ENCODE measurements around the gene CPEB3.
"Not testable (repeated sequence)": the region's sequence is repeated elsewhere in the genome, so short reads cannot be mapped to it uniquely, and the experiment has no call there.

Gene CPEB3

DNA sequence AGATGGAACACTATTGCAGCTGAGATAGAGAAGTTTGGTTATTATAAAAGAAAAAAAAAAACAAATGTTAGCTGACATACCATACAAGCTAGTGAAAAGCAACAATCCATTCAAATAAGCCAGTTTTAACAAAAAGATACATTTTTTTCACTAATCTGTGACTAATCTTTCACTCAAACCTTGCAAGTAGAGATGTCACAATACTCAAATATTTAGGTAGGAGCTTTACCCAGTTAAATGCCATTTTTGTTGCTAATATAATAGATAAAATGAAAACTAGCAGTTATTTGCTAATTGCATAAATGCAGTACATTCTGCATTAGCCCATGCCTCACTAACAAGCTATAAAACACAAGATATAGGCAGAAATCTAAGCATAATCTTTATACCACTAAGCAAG is 243.7 kb downstream of the CPEB3 start:
- Histone ChIP-seq H3K9ac (ENCODE audit: low read length) (no peak overlapping the region), H3K4me1 (ENCODE audit: control insufficient read depth, low read depth, low read length) (peaks cover 6% of the 10 kb centered on the region), H3K4me3 (ENCODE audit: low read length) (no peak overlapping the region), H3K9me3 (ENCODE audit: control insufficient read depth, low read depth, low read length) (no peaks in the 10 kb centered on the region), H3K36me3 (ENCODE audit: control insufficient read depth, low read depth, low read length) (no peaks in the 10 kb centered on the region), H3K27ac (ENCODE audit: low read length) (no peak overlapping the region), H3K27me3 (ENCODE audit: control insufficient read depth, insufficient read depth, low read length) (no peaks in the 10 kb centered on the region)

DNA sequence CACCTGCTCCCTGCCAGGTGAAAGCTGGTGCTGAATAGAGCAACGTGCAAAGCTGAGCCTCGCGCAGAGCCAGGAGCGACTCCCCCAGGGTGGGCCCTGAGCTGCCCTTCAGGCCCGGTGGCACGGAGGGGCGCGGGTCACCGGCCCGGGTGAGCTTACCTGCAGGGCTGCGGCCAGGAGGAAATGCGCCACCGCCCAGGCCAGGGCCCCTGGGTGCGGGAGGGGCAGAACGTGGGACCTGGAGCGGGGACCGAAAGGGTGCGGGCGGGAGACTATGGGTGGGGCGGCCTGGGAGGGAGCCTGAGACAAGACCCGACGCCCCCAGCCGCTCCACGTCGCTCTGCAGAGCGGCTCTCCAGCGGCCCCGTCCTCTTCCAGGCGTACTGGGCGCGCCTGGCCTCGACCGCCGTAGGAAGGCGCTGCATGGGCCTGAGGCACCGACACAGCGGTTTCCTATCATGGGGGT is 245.2 kb downstream of the CPEB3 start:
- H3K27me3 ChIP-seq (ENCODE audit: control insufficient read depth, insufficient read depth, low read length) = no peaks in the 10 kb centered on the region
- H3K36me3 ChIP-seq (ENCODE audit: control insufficient read depth, low read depth, low read length) = no peaks in the 10 kb centered on the region
- no peak overlapping the region for H3K27ac ChIP-seq (ENCODE audit: low read length)
- H3K4me3 ChIP-seq (ENCODE audit: low read length) = no peak overlapping the region
- H3K9me3 ChIP-seq (ENCODE audit: control insufficient read depth, low read depth, low read length) = no peaks in the 10 kb centered on the region
- no peak overlapping the region for H3K9ac ChIP-seq (ENCODE audit: low read length)
- H3K4me1 ChIP-seq (ENCODE audit: control insufficient read depth, low read depth, low read length) = peaks cover 6% of the 10 kb centered on the region

DNA sequence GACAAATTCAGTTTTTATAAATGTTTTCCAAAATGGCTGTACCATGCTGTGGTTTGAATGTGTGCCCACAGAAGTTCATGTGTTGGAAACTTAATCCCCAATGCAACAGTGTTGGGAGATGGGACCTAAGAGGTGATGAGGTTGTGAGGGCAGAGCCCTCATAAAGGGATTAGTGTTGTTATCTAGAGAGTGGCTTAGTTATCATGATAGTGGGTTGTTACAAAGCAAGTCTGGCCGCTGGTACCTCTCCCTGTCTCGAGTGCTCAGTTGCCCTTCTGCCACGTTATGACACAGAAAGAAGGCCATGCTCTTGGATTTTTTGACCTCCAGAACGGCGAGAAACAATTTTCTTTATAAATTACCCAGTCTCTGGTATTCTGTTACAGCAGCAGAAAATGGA is 248.3 kb downstream of the CPEB3 start:
- Histone ChIP-seq H3K27me3 (ENCODE audit: control insufficient read depth, insufficient read depth, low read length) (no peaks in the 10 kb centered on the region), H3K36me3 (ENCODE audit: control insufficient read depth, low read depth, low read length) (no peaks in the 10 kb centered on the region), H3K9ac (ENCODE audit: low read length) (no peak overlapping the region), H3K9me3 (ENCODE audit: control insufficient read depth, low read depth, low read length) (no peaks in the 10 kb centered on the region), H3K4me1 (ENCODE audit: control insufficient read depth, low read depth, low read length) (peaks cover 6% of the 10 kb centered on the region), H3K27ac (ENCODE audit: low read length) (no peak overlapping the region), H3K4me3 (ENCODE audit: low read length) (no peak overlapping the region)

DNA sequence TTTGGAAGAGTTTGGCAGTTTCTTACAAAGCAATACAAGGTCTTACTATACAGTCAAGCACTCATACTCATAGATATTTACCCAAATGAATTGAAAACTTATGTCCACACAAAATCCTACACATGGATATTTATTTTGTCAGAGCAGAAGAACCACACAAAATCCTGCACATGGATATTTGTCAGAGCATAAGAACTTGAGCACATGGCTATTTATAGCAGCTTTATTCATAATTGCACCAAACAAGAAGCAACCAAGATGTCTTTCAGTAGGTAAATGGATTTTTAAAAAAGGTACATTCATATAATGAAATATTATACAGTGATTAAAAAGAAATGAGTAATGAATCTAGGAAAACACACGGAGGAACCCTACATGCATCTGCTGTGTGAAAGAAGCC is 251.9 kb downstream of the CPEB3 start:
- Histone ChIP-seq H3K27me3 (ENCODE audit: control insufficient read depth, insufficient read depth, low read length) (no peaks in the 10 kb centered on the region), H3K4me1 (ENCODE audit: control insufficient read depth, low read depth, low read length) (peaks cover 6% of the 10 kb centered on the region), H3K27ac (ENCODE audit: low read length) (no peak overlapping the region)

DNA sequence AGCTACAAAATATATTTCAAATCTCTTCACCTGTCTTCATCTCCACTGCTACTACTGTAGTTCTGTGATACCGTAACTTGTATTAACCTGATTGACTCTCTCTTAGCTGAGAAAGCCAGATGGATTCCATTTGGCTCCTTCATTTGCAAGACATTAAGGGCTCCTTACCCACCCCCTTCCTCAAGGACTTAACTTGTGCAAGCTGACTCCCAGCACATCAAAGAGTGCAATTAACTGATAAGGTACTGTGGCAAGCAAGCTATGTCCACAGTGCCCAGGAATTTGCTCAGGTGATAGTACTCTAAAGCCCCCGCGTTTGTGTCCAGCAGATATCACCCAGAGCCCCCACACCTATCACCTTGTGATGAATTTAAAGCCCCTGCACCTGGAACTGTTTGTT is 257.8 kb downstream of the CPEB3 start:
- not testable (repeated sequence) for H3K27me3 ChIP-seq (ENCODE audit: control insufficient read depth, insufficient read depth, low read length); H3K9me3 ChIP-seq (ENCODE audit: control insufficient read depth, low read depth, low read length); H3K9ac ChIP-seq (ENCODE audit: low read length); H3K27ac ChIP-seq (ENCODE audit: low read length); H3K4me3 ChIP-seq (ENCODE audit: low read length)
- H3K36me3 ChIP-seq (ENCODE audit: control insufficient read depth, low read depth, low read length) = peaks cover 21% of the 10 kb centered on the region
- H3K4me1 ChIP-seq (ENCODE audit: control insufficient read depth, low read depth, low read length) = peaks cover 14% of the 10 kb centered on the region

More for the DNA sequence above, 251.9 kb downstream of the CPEB3 start:
- H3K9ac ChIP-seq (ENCODE audit: low read length) = no peak overlapping the region
- H3K36me3 ChIP-seq (ENCODE audit: control insufficient read depth, low read depth, low read length) = no peaks in the 10 kb centered on the region
- H3K9me3 ChIP-seq (ENCODE audit: control insufficient read depth, low read depth, low read length) = no peaks in the 10 kb centered on the region
- H3K4me3 ChIP-seq (ENCODE audit: low read length) = no peak overlapping the region

DNA sequence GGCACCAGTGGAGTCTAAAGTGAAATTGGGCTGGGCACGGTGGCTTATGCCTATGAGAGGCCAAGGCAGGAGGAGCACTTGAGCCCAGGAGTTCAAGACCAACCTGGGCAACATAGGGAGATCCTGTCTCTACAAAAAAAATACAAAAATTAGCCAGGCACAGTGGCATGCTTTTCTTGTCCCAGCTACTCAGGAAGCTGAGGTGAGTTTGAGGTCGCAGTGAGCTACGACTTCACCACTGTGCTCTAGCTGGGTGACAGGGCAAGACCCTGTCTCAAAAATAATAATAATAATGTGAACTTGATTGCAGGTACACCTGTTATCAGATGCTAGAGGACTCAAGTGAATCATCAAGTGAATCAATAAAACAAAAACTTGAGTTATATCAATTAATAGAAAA is 259.3 kb downstream of the CPEB3 start:
- H3K4me3 ChIP-seq (ENCODE audit: low read length) = no peak overlapping the region
- no peaks in the 10 kb centered on the region for H3K27me3 ChIP-seq (ENCODE audit: control insufficient read depth, insufficient read depth, low read length)
- no peaks in the 10 kb centered on the region for H3K9me3 ChIP-seq (ENCODE audit: control insufficient read depth, low read depth, low read length)
- H3K36me3 ChIP-seq (ENCODE audit: control insufficient read depth, low read depth, low read length) = peaks cover 36% of the 10 kb centered on the region
- peaks cover 14% of the 10 kb centered on the region for H3K4me1 ChIP-seq (ENCODE audit: control insufficient read depth, low read depth, low read length)
- H3K27ac ChIP-seq (ENCODE audit: low read length) = no peak overlapping the region
- H3K9ac ChIP-seq (ENCODE audit: low read length) = no peak overlapping the region

DNA sequence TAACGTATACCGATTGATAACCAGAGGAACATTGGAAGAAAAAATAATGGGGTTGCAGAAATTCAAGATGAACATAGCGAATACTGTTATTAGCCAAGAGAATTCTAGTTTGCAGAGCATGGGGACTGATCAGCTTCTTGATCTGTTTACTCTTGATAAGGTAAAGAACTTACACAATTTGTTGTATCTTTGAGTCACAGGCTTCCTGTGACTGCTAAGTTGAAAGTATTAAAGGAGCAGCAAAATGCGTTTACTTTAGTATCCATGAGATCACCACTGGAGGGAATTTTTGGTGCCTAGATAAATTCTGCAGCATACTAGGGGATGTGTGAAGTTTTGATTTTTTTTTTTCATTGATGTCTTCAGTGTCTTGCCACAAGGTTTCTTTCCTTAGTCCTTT is 263.7 kb downstream of the CPEB3 start:
- Histone ChIP-seq H3K36me3 (ENCODE audit: control insufficient read depth, low read depth, low read length) (peaks cover 68% of the 10 kb centered on the region), H3K4me3 (ENCODE audit: low read length) (no peak overlapping the region), H3K9me3 (ENCODE audit: control insufficient read depth, low read depth, low read length) (no peaks in the 10 kb centered on the region), H3K27ac (ENCODE audit: low read length) (no peak overlapping the region), H3K4me1 (ENCODE audit: control insufficient read depth, low read depth, low read length) (peaks cover under 1% of the 10 kb centered on the region), H3K27me3 (ENCODE audit: control insufficient read depth, insufficient read depth, low read length) (no peaks in the 10 kb centered on the region), H3K9ac (ENCODE audit: low read length) (no peak overlapping the region)

DNA sequence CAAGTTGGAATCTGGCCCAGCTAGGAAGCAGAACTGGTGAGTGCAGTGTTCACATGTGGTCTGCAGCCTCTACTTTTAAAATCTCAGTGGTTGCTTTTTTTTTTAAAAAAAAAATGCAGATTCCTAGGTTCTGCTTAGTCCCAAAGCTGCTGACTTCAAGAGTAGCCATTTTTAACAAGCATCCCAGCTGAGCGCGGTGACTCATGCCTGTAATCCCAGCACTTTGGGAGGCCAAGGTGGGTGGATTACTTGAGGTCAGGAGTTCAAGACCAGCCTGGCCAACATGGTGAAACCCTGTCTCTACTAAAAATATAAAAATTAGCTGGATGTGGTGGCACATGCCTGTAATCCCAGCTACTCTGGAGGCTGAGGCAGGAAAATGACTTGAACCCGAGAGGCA is 265.5 kb downstream of the CPEB3 start:
- H3K27ac ChIP-seq (ENCODE audit: low read length); H3K4me3 ChIP-seq (ENCODE audit: low read length); H3K9ac ChIP-seq (ENCODE audit: low read length); H3K27me3 ChIP-seq (ENCODE audit: control insufficient read depth, insufficient read depth, low read length); H3K9me3 ChIP-seq (ENCODE audit: control insufficient read depth, low read depth, low read length); H3K4me1 ChIP-seq (ENCODE audit: control insufficient read depth, low read depth, low read length): not testable (repeated sequence)
- peaks cover 76% of the 10 kb centered on the region for H3K36me3 ChIP-seq (ENCODE audit: control insufficient read depth, low read depth, low read length)

DNA sequence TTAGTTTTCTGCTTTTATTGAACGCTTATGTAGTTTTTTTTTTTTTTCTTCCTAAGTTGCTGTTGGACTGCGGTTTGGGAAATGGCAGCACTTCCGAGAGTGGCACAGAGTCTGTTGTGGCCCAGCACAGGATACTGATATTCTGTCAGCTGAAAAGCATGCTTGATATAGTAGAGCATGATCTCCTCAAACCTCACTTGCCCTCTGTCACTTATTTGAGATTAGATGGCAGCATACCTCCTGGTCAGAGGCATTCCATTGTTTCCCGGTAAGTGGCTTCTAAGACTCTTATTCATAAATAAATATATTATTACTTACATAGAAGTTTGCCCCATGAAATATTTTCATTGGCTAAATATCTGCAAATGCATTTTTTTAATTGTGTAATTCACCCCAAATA is 266.2 kb downstream of the CPEB3 start:
- no peaks in the 10 kb centered on the region for H3K27me3 ChIP-seq (ENCODE audit: control insufficient read depth, insufficient read depth, low read length)
- no peak overlapping the region for H3K27ac ChIP-seq (ENCODE audit: low read length)
- no peaks in the 10 kb centered on the region for H3K9me3 ChIP-seq (ENCODE audit: control insufficient read depth, low read depth, low read length)
- H3K4me1 ChIP-seq (ENCODE audit: control insufficient read depth, low read depth, low read length) = no peaks in the 10 kb centered on the region
- H3K36me3 ChIP-seq (ENCODE audit: control insufficient read depth, low read depth, low read length) = peaks cover 78% of the 10 kb centered on the region
- no peak overlapping the region for H3K9ac ChIP-seq (ENCODE audit: low read length)
- no peak overlapping the region for H3K4me3 ChIP-seq (ENCODE audit: low read length)

DNA sequence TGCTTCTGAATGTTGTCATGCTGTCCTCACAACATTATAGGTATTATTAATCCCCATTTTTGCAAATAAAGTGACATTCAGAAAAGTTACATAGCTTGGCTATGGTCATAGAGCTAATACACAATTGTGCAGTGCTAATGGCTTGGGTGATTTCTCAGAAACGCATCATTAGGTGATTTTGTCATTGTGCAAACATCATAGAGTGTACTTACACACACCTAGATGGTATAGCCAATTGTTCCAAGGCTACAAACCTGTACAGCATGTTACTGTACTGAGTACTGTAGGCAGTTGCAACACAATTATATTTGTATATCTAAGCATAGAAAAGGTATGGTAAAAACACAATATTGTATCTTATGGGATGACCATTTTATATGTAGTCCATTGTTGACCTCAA is 276.3 kb downstream of the CPEB3 start:
- Histone ChIP-seq H3K27me3 (ENCODE audit: control insufficient read depth, insufficient read depth, low read length) (no peaks in the 10 kb centered on the region), H3K9ac (ENCODE audit: low read length) (no peak overlapping the region), H3K9me3 (ENCODE audit: control insufficient read depth, low read depth, low read length) (no peaks in the 10 kb centered on the region), H3K27ac (ENCODE audit: low read length) (no peak overlapping the region), H3K4me3 (ENCODE audit: low read length) (no peak overlapping the region), H3K4me1 (ENCODE audit: control insufficient read depth, low read depth, low read length) (no peaks in the 10 kb centered on the region), H3K36me3 (ENCODE audit: control insufficient read depth, low read depth, low read length) (peaks cover 68% of the 10 kb centered on the region)

DNA sequence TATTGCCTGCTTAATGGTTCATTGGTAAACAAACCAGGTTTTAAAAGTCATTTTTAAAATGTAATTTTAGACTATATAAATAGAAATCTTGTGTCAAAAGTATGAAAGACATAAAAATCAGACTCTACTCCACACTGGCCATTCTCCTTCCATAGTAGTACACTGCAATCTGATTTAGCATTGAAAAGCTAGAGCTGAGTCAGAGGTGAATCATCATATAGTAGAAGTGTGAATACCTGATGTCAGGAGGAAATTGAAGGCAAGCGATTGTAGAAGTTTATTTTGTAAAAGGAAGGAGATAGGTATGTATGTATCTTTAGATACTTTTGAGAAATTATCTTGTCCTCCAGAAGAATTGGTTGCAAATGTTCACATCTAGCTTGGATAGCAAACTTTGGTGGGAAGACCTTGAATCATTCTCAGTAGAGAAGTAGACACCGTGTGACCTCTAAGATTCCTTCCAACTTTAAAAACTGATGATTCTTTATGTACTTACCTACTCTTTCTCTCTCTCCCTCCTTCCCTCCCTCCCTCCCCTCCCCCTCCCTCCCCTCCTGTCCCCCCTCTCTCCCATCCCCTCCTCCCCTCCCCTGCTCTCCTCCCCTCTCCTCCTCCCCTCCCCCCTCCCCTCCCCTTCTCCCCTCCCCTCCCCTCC is 279.2 kb downstream of the CPEB3 start:
- peaks cover 57% of the 10 kb centered on the region for H3K36me3 ChIP-seq (ENCODE audit: control insufficient read depth, low read depth, low read length)
- H3K9me3 ChIP-seq (ENCODE audit: control insufficient read depth, low read depth, low read length) = no peaks in the 10 kb centered on the region
- no peak overlapping the region for H3K27ac ChIP-seq (ENCODE audit: low read length)
- H3K9ac ChIP-seq (ENCODE audit: low read length) = no peak overlapping the region
- no peaks in the 10 kb centered on the region for H3K4me1 ChIP-seq (ENCODE audit: control insufficient read depth, low read depth, low read length)
- no peak overlapping the region for H3K4me3 ChIP-seq (ENCODE audit: low read length)
- H3K27me3 ChIP-seq (ENCODE audit: control insufficient read depth, insufficient read depth, low read length) = no peaks in the 10 kb centered on the region

DNA sequence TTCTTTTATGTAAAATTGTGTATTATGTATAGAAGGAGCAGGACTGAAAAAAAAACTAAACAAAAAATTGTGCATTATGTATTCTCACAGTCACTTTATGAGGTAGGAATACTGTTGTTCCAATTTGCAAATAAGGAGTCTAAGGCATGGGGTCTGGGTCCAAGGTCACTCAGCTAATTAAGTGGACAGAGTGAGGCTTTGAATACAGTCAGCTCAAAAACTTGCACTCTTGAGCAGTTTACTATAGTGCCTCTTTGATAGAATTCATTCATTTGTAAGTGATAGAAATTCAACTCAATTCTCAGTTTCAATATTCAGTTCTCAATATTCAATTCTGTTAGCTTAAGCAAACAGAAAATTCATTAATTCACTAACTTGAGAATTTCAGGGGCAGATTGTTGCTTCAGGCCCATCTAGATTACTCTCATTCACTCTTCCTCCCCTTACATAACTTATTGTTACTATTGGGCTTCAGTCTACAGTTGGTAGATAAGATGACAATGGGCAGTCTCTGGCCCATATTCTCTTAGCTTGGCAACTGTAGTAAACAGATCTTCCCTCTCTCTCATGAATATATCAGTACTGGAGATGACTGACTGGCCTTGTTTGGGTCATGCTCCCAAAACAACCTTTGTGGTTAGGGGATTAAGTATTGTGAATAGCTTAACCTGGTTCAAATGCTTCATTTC is 280.7 kb downstream of the CPEB3 start:
- Histone ChIP-seq H3K27ac (ENCODE audit: low read length) (no peak overlapping the region), H3K9ac (ENCODE audit: low read length) (no peak overlapping the region), H3K36me3 (ENCODE audit: control insufficient read depth, low read depth, low read length) (peaks cover 56% of the 10 kb centered on the region), H3K4me1 (ENCODE audit: control insufficient read depth, low read depth, low read length) (no peaks in the 10 kb centered on the region), H3K27me3 (ENCODE audit: control insufficient read depth, insufficient read depth, low read length) (no peaks in the 10 kb centered on the region), H3K4me3 (ENCODE audit: low read length) (no peak overlapping the region), H3K9me3 (ENCODE audit: control insufficient read depth, low read depth, low read length) (no peaks in the 10 kb centered on the region)
